Hepatic stellate cell (primary cell): ENCODE measurements around the gene PRDM12.

Experiments
- DNase-seq: peaks from one replicate; pipeline ENCODE4 v3.0.0; 2011; ENCODE audit warnings: low spot score

Gene PRDM12

DNA sequence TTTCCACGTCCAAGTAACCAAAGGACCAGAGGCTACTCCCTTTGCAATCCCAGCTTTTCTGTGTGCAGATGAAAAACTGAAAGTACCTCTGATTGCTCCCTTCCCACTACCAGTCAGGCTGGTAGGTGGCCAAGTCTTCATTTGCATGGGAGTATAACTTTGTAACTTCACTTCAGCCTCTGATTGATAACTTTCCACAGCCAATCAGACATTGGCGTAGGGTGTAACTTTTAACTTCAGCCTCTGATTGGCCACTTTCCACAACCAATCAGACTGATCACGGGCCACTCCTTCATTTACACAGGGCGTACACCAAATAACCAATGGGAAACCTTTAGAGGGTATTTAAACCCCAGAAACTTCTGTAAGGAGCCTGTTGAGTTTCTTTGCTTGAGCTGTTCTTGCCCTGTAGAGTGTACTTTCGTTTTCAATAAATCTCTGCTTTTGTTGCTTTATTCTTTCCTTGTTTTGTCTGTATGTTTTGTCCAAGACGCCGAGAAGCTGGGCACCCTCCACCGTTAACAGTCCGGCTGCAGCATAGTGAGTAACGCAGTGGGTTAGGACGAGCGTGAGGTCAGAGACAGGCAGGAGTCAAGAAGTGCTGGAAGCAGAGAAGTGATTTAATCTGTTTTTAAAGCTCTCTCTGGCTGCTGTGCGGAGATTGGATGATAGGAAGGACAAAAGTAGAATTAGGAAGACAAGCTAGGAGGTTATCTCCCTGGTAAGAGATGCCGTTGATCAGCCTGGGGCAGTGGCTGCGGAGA is 25.7 kb downstream of the PRDM12 start:
- peak; percentile 89 for DNase-seq

DNA sequence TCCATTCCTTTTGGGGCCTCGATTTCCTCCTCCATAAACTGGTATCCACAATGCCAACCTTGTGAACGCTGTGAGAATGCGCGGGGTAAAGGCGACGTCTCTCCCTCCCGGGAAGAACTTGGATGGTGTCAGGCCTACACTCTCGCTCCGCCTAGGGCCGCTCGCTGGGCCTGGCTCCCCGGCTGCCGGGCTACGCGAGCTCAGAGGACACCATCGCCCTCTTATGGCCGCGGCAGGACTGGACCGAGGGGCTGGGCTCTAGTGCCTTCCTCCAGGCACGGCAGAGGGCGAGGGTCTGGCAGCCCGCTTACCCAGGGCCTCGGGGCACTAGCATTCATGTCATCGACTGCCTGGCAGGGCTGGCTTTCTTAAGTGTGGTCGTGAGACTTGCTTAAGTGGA is 27.9 kb downstream of the PRDM12 start:
- no peak for DNase-seq

DNA sequence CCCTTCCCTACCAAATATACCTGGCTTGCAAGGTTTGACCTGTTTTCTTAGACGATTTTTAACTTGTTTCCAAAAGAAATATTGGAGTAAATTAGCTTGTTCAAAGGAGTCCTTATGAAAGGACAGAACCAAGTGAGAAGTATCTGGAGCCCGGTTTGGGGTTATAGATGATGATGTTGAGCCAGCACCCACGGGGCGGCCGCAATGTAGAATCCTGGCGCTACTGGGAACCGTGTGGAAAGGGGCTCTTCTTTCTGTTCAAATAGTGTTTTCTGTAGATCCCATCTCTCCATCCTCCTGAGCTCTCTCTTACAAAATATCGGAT is 28.7 kb downstream of the PRDM12 start:
- DNase-seq = no peak

GRCh38 chr9:130693426-130694191 is 29.2 kb downstream of the PRDM12 start, which contains the start of gene EXOSC2:
EXOSC2 (plus strand) TSS chr9:130693780; CDS start chr9:130693792, 12 bp downstream.
- peak; percentile 97 for DNase-seq

- DNase-seq = no peak
Observed at GRCh38 chr9:130694205-130694604, 29.8 kb downstream of the PRDM12 start.

GRCh38 chr9:130696139-130696650 is 31.8 kb downstream of the PRDM12 start:
- DNase-seq = no peak

DNA sequence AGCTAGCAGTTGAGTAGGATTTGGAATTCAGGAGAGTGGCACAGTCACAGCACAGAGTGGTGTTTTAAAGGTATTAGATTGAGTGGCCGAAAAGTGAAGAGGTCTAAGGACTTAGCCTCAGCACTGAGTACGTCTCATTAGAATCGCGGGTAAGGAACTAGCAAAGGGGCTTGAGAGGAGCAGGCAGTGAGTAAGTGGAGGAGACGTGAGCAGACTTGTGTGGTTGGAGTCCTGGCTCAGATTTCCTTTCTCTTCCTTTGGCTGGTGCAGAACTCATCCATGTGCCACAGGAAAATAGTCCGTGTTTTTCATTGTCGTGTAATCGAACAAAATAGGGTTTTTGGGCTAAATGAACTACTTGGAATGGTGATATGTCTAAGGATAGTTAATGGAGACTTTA is 32.6 kb downstream of the PRDM12 start:
- DNase-seq = no peak

GRCh38 chr9:130698514-130698913 is 34.1 kb downstream of the PRDM12 start:
- no peak for DNase-seq

GRCh38 chr9:130699047-130699446 is 34.7 kb downstream of the PRDM12 start:
- no peak for DNase-seq

DNA sequence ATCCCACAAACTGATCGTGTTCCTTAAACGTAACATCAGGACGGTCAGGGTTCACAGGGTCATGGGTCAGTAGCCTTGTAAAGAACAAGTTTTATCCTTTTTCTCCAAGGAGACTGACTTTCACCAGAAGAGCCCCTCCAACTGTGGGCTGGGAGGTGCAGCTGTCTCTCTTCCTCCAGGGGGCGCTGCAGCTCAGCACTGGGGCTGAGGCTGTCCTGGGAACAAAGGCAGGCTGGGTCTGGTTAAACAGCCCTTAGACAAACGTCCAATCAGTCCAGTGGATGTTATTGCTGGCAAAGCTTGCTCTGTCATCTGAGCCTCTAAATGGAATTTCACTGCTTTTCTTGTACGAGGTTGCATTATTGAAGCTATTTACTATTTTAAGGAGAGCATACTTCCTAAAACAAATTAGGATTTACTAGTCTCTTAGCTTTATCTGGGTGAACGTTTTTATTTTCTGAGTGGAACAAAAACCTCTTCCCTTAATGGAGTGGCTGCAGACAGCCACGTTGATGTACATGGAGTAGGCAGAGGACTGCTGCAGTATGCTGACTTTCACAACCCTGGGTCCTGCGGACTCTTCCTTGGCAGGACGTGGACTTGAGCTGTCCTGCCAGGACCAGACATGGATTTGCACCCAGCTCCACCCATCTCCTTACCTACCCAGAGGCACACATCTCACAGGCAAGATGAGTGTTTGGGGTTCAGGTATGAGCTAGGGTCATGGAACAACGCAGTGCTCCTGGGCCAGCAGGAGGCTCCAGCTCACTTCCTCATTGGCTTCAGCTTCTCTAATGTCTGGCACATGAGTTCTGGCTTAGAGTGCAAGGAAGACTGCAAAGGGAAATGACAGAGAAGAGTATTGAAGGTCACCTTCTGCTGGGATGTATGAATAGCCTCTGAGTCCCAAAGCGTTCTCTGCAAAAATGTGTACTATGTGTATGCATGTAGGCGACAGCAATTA is 36.9 kb downstream of the PRDM12 start:
- DNase-seq = peak; percentile 77

GRCh38 chr9:130703501-130703900 is 39.1 kb downstream of the PRDM12 start:
- no peak for DNase-seq

DNA sequence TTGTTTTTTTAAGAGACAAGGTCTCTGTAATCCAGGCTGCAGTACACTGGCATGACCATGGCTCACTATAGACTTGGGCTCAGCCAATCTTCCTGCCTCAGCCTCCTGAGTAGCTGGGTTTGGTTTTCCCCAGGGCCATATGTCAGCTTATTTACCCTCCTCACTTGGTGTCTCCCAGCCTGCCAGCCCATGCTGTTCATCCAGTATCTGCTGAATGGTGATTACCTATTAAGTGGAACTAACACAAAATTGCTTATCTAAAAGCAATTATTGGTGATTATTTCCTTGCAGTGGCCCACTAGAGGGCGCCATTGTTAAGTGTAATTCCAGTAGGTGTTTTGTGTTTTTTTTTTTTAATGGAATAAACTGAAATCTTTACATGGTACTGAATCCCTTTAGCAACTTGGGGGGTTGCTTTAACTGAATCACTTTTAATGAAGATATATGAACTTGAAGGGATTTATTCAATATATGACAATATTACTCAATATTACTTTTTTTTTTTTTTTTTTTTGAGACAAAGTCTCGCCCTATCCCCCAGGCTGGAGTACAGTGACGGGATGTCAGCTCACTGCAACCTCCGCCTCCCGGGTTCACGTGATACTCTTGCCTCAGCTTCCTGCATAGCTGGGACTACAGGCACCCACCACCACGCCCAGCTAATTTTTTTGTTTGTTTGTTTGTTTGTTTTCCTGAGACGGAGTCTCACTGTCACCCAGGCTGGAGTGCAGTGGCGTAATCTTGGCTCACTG is 43.0 kb downstream of the PRDM12 start:
- no peak for DNase-seq

DNA sequence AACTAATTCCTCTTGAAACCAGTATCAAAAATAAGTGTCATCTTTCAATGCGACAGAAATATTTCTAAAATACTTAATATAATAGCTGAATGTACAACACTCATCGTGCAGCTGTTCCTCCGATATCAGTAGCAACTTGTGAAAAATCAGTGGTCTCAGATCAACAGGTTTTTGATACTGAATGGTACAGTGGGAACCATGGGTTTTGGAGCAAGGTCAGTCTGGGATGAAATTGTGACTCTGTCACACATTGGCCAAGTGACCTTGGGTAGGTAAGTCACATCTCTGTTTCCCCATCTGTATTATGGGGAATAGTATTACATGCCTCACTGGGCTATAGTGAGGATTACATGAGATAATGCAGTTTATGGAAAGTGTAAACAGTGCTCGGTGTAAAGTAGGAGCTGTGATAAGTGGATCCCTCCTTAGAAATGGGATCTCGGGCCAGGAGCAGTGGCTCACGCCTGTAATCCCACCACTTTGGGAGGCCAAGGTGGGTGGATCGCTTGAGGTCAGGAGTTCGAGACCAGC is 46.5 kb downstream of the PRDM12 start:
- DNase-seq = no peak

GRCh38 chr9:130711469-130711868 is 47.1 kb downstream of the PRDM12 start:
- no peak for DNase-seq

- DNase-seq = peak; percentile 99
Observed at GRCh38 chr9:130712564-130713285, 48.3 kb downstream of the PRDM12 start.

DNA sequence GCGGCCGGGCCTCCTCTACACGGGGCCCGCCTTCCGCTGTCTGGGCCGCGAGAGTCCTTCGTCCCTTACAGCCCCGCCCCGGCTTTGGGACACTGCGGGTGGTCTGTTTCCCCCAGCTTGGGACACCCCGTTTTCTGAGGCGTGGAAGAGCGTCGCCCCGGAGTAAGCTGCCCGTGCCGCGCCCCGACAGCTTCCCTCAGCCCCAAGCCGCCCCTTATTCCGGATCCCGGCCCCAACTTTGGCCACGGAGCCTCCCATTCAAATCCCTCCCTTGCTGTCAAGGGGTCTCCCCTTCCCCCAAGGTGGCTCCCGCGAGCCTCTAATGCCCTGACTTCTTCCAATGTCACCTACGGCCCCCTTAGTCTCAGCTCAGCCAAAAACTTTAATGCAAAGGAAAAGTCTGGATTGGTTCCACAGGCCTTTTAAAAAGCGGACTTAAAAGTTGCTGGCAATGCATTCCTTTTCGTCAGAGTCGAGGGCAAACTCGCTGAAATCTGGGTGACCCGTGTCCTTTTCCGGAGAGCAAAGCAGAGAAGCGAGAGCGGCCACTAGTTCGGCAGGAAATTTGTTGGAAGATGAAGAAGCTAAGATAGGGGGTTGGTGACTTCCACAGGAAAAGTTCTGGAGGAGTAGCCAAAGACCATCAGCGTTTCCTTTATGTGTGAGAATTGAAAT is 49.0 kb downstream of the PRDM12 start:
- no peak for DNase-seq

- DNase-seq = no peak
Observed at GRCh38 chr9:130714586-130715110, 50.3 kb downstream of the PRDM12 start.

DNA sequence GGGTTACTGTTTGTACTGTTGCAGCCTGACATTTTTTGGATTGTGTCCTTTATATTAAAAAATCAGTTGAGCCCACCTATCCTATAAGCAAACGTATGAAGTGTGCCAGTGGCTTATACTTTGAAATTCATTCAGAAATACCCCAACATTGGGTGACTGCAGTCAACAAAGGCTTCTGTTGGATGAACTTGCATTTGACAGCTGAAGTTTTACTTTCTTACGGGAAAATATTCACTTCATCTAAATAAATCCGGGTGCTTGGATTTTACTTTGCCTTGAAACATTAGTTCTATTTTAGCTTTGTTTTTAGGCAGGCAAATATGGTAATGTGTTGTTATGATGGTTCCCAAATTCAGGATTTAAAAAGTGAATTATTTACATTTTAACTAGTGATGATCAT is 50.9 kb downstream of the PRDM12 start:
- DNase-seq = no peak

DNA sequence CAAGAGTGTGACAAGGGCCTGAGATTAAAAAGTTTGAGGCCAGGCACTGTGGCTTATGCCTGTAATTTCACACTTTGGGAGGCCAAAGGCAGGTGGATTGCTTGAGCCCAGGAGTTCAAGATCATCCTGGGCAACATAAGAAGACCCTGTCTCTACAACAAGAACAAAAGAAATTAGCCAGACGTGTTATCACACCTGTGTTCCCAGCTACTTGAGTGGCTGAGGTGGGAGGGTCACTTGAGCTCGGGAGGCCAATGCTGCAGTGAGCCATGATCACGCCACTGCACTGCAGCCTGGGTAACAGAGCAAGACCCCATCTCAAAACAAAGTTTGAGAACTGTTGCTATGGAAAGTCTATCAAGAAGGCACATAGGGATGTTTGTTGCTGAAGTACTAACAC is 54.2 kb downstream of the PRDM12 start:
- no peak for DNase-seq

- DNase-seq = no peak
Observed at GRCh38 chr9:130720762-130721161, 56.4 kb downstream of the PRDM12 start.
